Keratinocyte (primary cell): ENCODE results near the gene F12. TPM values are rescaled to one million over a fixed set of nuclear protein-coding genes. Genes with fewer than 3 reads are reported as not detected.
A peak's percentile ranks its signal among the peaks of the same experiment; 100 is the strongest.

ENCODE experiments used
- DNase-seq: peaks from one replicate; pipeline ENCODE4 v3.0.0-alpha.2; 2011; ENCODE audit warnings: low read depth, missing footprints, low spot score
- FAIRE-seq: peaks from 2 replicates; lab custom pipeline; 2011; peaks lifted over from hg19 to GRCh38; lab: Jason Lieb, UNC
- H2AFZ ChIP-seq: 2 replicates; pipeline ENCODE4 v1.6.0; 2012; ENCODE audit warnings: low read length, control low read depth, inconsistent platforms; ENCODE audit not compliant: control insufficient read depth
- H3K27ac ChIP-seq: 2 replicates; pipeline ENCODE4 v1.5.1; 2011; ENCODE audit warnings: low read length; ENCODE audit not compliant: control insufficient read depth, insufficient read depth
- H3K27me3 ChIP-seq: 3 replicates; pipeline ENCODE4 v1.6.0; 2011; ENCODE audit warnings: low read length; ENCODE audit not compliant: control insufficient read depth, insufficient read depth; ENCODE audit errors: extremely low read depth
- H3K36me3 ChIP-seq, 2 experiments: 2 replicates in 1 of 2; 3 replicates in 1 of 2; pipeline ENCODE4 v1.5.1; 2011; ENCODE audit warnings: low read length in 2 of 2, mild to moderate bottlenecking in 1 of 2; ENCODE audit not compliant: control insufficient read depth in 2 of 2, insufficient read depth in 2 of 2; ENCODE audit errors: extremely low read depth in 1 of 2
- H3K4me1 ChIP-seq: 3 replicates; pipeline ENCODE4 v1.5.1; 2011; ENCODE audit warnings: low read length; ENCODE audit not compliant: control insufficient read depth, insufficient read depth; ENCODE audit errors: extremely low read depth
- H3K4me2 ChIP-seq: 3 replicates; pipeline ENCODE4 v1.6.0; 2011; ENCODE audit warnings: low read depth, low read length; ENCODE audit not compliant: control insufficient read depth, insufficient read depth; ENCODE audit errors: extremely low read depth
- H3K4me3 ChIP-seq, 3 experiments: fragments of 200-600 bp in 1 of 3; sonication (generic) in 1 of 3; 2 replicates in 2 of 3; 3 replicates in 1 of 3; pipeline ENCODE4 v1.5.1; 2011 to 2016; ENCODE audit warnings: low read length in 3 of 3, mild to moderate bottlenecking in 3 of 3, control low read depth in 2 of 3, inconsistent platforms in 1 of 3, low read depth in 1 of 3, mixed read lengths in 1 of 3, mixed run types in 1 of 3, moderate library complexity in 1 of 3; ENCODE audit not compliant: control insufficient read depth in 2 of 3, insufficient read depth in 2 of 3; ENCODE audit errors: extremely low read depth in 1 of 3
- H3K79me2 ChIP-seq: 2 replicates; pipeline ENCODE4 v1.6.0; 2012; ENCODE audit warnings: low read length; ENCODE audit not compliant: control insufficient read depth, insufficient read depth
- H3K9ac ChIP-seq: 3 replicates; pipeline ENCODE4 v1.6.0; 2011; ENCODE audit warnings: low read length; ENCODE audit not compliant: control insufficient read depth, insufficient read depth; ENCODE audit errors: extremely low read depth
- H3K9me1 ChIP-seq: 3 replicates; pipeline ENCODE4 v1.6.0; 2011; ENCODE audit warnings: low read length; ENCODE audit not compliant: control insufficient read depth, insufficient read depth; ENCODE audit errors: extremely low read depth
- H3K9me3 ChIP-seq: 2 replicates; pipeline ENCODE4 v1.5.1; 2012; ENCODE audit warnings: low read depth, low read length; ENCODE audit not compliant: control insufficient read depth
- H4K20me1 ChIP-seq: 3 replicates; pipeline ENCODE4 v1.6.0; 2011; ENCODE audit warnings: low read length; ENCODE audit not compliant: control insufficient read depth, insufficient read depth; ENCODE audit errors: extremely low read depth
- CTCF ChIP-seq, 3 experiments: IDR thresholded peaks in 1 of 3; conservative IDR thresholded peaks in 1 of 3; optimal IDR thresholded peaks in 1 of 3; 2 replicates in 2 of 3; 3 replicates in 1 of 3; pipeline versions ENCODE3 to v1.5.1; 2011; ENCODE audit warnings: low read length in 3 of 3, mild to moderate bottlenecking in 3 of 3, moderate library complexity in 2 of 3, control low read depth in 1 of 3, inconsistent platforms in 1 of 3; ENCODE audit not compliant: insufficient read depth in 2 of 3; ENCODE audit errors: extremely low read depth in 1 of 3
- EZH2 ChIP-seq: IDR thresholded peaks from one replicate; pipeline ENCODE4 v1.6.1; 2012; ENCODE audit warnings: inconsistent platforms, mild to moderate bottlenecking, low read length, moderate library complexity
- dilution Hi-C: fragments of 300-500 bp; cut with MboI; formaldehyde crosslinking; loops from one replicate; pipeline ENCODE4 v1.7.0; 2020; ENCODE audit warnings: low sequenced_read_pairs; ENCODE audit not compliant: extremely low pct_ligation_motif_present
- polyA plus RNA-seq, 5 experiments: library from polyadenylated mRNA; depleted of rRNA in 3 of 5; stranded (reverse) in 3 of 5; stranded (forward) in 1 of 5; unstranded in 1 of 5; fragments of >200 nt; gene quantifications; 1 replicate in 1 of 5; 2 replicates in 3 of 5; 3 replicates in 1 of 5; pipeline versions ENCODE4 v1.2.1 to v1.2.3, GENCODE V29; 2011 to 2012; ENCODE audit warnings: missing spikeins in 2 of 5, low read depth in 1 of 5, low replicate concordance in 1 of 5

The F12 gene
- polyA plus RNA-seq, 1 donor (not counting 4 experiments of a cell fraction or from before 2014, with no cell fraction given): 7.7 TPM

DNA sequence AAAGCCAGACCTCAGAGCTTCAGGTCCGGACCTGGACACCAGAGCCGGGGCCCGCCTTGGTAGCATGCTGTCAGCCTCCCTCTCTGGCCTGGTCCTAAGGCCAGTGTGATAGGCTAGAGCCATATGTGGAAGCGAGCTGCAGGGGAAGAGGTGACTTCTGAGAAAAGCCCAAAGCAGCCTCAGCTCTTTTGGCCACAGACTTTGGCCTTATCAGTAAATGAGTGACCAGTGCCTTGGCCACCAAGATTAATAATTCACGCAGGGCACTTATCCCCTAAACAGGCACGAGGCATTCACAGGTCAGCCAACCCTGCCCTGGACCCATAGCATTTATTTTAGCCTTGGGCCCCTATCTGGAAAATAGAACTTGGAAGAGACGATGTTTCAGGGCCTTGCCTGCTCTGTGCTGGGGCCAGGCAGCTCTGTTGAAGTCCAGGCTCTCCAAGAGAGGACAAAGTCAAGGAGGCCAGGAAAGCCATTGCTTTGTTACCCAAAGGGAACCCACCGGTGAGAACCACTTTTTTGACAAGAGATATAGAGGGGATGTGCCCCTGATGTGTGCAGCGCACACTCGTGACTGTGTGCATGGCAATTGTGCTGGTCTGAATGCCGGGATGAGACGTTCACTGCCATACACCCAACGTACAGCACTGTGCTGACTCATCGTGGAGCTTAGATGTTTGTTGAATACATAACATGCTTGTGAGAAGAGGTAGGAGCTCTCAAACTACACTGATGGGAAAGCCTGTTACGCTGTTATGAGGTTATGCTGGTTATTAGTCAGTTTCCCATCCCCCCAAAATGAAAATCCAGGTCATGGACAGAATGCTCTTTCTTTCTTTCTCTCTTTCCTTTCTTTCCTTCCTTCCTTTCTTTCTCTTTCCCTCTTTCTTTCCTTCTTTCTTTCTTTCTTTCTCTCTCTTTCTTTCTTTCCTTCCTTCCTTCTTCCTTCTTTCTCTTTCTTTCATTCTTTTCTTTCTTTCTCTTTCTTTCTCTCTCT lies 30.2 kb downstream of the F12 start:
- TF ChIP-seq EZH2 (no peak), CTCF (optimal IDR thresholded peaks at IDR 0.05 in 1 of 3, IDR thresholded peaks at IDR 0.05 in 1 of 3, conservative IDR thresholded peaks at IDR 0.05 in 1 of 3; ENCODE audit: extremely low read depth in 1 of 3, insufficient read depth in 2 of 3, low read length in 3 of 3) (no peak)
- Histone ChIP-seq H3K9ac (no peak overlapping the region), H3K4me1 (peaks cover 13% of the 10 kb centered on the region), H3K36me3 (no peaks in the 10 kb centered on the region), H2AFZ (peak overlapping the region; percentile 58), H4K20me1 (no peaks in the 10 kb centered on the region), H3K79me2 (no peaks in the 10 kb centered on the region), H3K4me3 (no peak overlapping the region), H3K27ac (peak overlapping the region; percentile 20), H3K9me1 (peaks cover 2% of the 10 kb centered on the region), H3K9me3 (no peaks in the 10 kb centered on the region), H3K27me3 (peaks cover 5% of the 10 kb centered on the region), H3K4me2 (peak overlapping the region; percentile 27)
- FAIRE-seq: peak; percentile 91
- DNase-seq: no peak
- dilution Hi-C loops: no loop called here

- Histone ChIP-seq H3K9me3 (no peaks in the 10 kb centered on the region), H3K4me1 (peaks cover 21% of the 10 kb centered on the region), H3K27me3 (peaks cover under 1% of the 10 kb centered on the region), H3K4me2 (no peak overlapping the region), H3K36me3 (no peaks in the 10 kb centered on the region), H3K79me2 (no peaks in the 10 kb centered on the region), H2AFZ (no peak overlapping the region), H3K9ac (no peak overlapping the region), H3K4me3 (no peak overlapping the region), H4K20me1 (no peaks in the 10 kb centered on the region), H3K27ac (no peak overlapping the region), H3K9me1 (peaks cover 2% of the 10 kb centered on the region)
- DNase-seq (no peak), FAIRE-seq (no peak)
- dilution Hi-C loops: no loop called here
- TF ChIP-seq CTCF (optimal IDR thresholded peaks at IDR 0.05 in 1 of 3, IDR thresholded peaks at IDR 0.05 in 1 of 3, conservative IDR thresholded peaks at IDR 0.05 in 1 of 3; ENCODE audit: extremely low read depth in 1 of 3, insufficient read depth in 2 of 3, low read length in 3 of 3) (no peak), EZH2 (no peak)
Observed at GRCh38 chr5:177377851-177378776, 31.2 kb downstream of the F12 start.
